ENCODE data around the gene CLEC5A.

GRCh38 chr7:141928146-141928844 lies 18.5 kb downstream of the CLEC5A start:
- no peak for TF ChIP-seq CTCF (IDR thresholded peaks at IDR 0.05)
- TF ChIP-seq POLR2A (IDR thresholded peaks at IDR 0.05): no peak
- no peak for TF ChIP-seq EP300 (IDR thresholded peaks at IDR 0.05)
- no peak for TF ChIP-seq POLR2AphosphoS5 (IDR thresholded peaks at IDR 0.05)
